Kidney (tissue), 14 donors: ENCODE results near the gene CENPU. TPM values are rescaled to one million over a fixed set of nuclear protein-coding genes. Genes with fewer than 3 reads are reported as not detected.

Experiments
- DNase-seq, 5 donors: peaks; one replicate each; pipeline ENCODE4 v3.0.0-alpha.2; 2013 to 2020
- FAIRE-seq: peaks from 2 replicates; lab custom pipeline; 2012; peaks lifted over from hg19 to GRCh38; lab: Jason Lieb, UNC
- H3K27ac ChIP-seq, 2 donors: one replicate each; pipeline ENCODE4 v1.7.0; 2013; ENCODE audit warnings: low read depth in 2 of 2, low read length in 2 of 2, inconsistent platforms in 1 of 2
- H3K27me3 ChIP-seq: one replicate; pipeline ENCODE4 v1.7.1; 2013; ENCODE audit warnings: low read length, inconsistent platforms; ENCODE audit not compliant: control insufficient read depth, insufficient read depth
- H3K36me3 ChIP-seq, 3 donors: one replicate each; pipeline versions ENCODE4 v1.7.0 to v1.7.1; 2013; ENCODE audit warnings: low read length in 3 of 3, control low read depth in 1 of 3, inconsistent platforms in 1 of 3; ENCODE audit not compliant: insufficient read depth in 3 of 3, control insufficient read depth in 2 of 3
- H3K4me1 ChIP-seq, 3 donors: one replicate each; pipeline versions ENCODE4 v1.7.0 to v1.7.1; 2013; ENCODE audit warnings: low read length in 3 of 3, inconsistent platforms in 1 of 3, low read depth in 1 of 3; ENCODE audit not compliant: control insufficient read depth in 2 of 3, insufficient read depth in 2 of 3
- H3K4me3 ChIP-seq, 3 donors: one replicate each; pipeline versions ENCODE4 v1.7.0 to v1.8.1; 2013; ENCODE audit warnings: low read length in 3 of 3, control low read depth in 1 of 3, inconsistent platforms in 1 of 3
- H3K9ac ChIP-seq, 3 donors: one replicate each; pipeline versions ENCODE4 v1.7.0 to v1.7.1; 2013; ENCODE audit warnings: low read length in 3 of 3, control low read depth in 1 of 3, inconsistent platforms in 1 of 3
- H3K9me3 ChIP-seq, 3 donors: one replicate each; pipeline versions ENCODE4 v1.7.0 to v1.7.1; 2013; ENCODE audit warnings: low read length in 3 of 3, control low read depth in 1 of 3, inconsistent platforms in 1 of 3; ENCODE audit not compliant: control insufficient read depth in 2 of 3, insufficient read depth in 1 of 3
- intact Hi-C: fragments of 100-400 bp; cut with DNase I; formaldehyde crosslinking; loops from one replicate; pipeline ENCODE4 v1.11.1; 2022
- polyA plus RNA-seq: library from polyadenylated mRNA; stranded (reverse); fragments of 350-450 nt; fragmentation: Illumina TruSeq; extraction: RNeasy Lipid Tissue Mini Kit (QIAGEN cat#74804); gene quantifications from one replicate; pipeline ENCODE4 v1.2.3, GENCODE V29; 2014; ENCODE audit warnings: low read depth, low replicate concordance; ENCODE audit not compliant: insufficient read depth
- total RNA-seq: library from RNA; stranded (reverse); fragmentation: NEBNext Ultra II Directional; extraction: Animal tissue kit (Norgen Biotek cat#: 25700); gene quantifications from one replicate; pipeline ENCODE4 v1.2.1, GENCODE V29; 2021
- TF ChIP-seq, protein P1 (sequence below): IDR thresholded peaks from 3 replicates; pipeline ENCODE4 v1.5.1; 2012; ENCODE audit warnings: mild to moderate bottlenecking, moderate library complexity, borderline replicate concordance; ENCODE audit not compliant: insufficient read depth; ENCODE audit errors: extremely low read depth
- donor health status: control.
- donor health status: control.
- donor health status: control.
- donor health status: control.
- donor health status: control.
- donor health status: DM: yes; HTN: yes; CAD: no.
- donor health status: Normal renal cell carcinoma (clear cell type).

The CENPU gene
- total and polyA plus RNA-seq, 2 donors from 2014 or later = 2.2 to 2.5 TPM

GRCh38 chr4:184764601-184765000 is 30.7 kb upstream of the CENPU start:
- Histone ChIP-seq H3K27ac (no peak overlapping the region), H3K4me3 (no peak overlapping the region), H3K36me3 (peaks cover 0 to 72% (median 57%) of the 10 kb centered on the region in 3 donors), H3K9me3 (no peaks in the 10 kb centered on the region), H3K9ac (no peak overlapping the region), H3K27me3 (no peaks in the 10 kb centered on the region), H3K4me1 (peaks cover 0 to 9% (median 0%) of the 10 kb centered on the region in 3 donors)
- intact Hi-C loops = no loop called here
- DNase-seq = peak in 1 of 5 donors; percentile 13
- FAIRE-seq = no peak
- TF ChIP-seq, protein P1, sequence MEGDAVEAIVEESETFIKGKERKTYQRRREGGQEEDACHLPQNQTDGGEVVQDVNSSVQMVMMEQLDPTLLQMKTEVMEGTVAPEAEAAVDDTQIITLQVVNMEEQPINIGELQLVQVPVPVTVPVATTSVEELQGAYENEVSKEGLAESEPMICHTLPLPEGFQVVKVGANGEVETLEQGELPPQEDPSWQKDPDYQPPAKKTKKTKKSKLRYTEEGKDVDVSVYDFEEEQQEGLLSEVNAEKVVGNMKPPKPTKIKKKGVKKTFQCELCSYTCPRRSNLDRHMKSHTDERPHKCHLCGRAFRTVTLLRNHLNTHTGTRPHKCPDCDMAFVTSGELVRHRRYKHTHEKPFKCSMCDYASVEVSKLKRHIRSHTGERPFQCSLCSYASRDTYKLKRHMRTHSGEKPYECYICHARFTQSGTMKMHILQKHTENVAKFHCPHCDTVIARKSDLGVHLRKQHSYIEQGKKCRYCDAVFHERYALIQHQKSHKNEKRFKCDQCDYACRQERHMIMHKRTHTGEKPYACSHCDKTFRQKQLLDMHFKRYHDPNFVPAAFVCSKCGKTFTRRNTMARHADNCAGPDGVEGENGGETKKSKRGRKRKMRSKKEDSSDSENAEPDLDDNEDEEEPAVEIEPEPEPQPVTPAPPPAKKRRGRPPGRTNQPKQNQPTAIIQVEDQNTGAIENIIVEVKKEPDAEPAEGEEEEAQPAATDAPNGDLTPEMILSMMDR = no peak

DNA sequence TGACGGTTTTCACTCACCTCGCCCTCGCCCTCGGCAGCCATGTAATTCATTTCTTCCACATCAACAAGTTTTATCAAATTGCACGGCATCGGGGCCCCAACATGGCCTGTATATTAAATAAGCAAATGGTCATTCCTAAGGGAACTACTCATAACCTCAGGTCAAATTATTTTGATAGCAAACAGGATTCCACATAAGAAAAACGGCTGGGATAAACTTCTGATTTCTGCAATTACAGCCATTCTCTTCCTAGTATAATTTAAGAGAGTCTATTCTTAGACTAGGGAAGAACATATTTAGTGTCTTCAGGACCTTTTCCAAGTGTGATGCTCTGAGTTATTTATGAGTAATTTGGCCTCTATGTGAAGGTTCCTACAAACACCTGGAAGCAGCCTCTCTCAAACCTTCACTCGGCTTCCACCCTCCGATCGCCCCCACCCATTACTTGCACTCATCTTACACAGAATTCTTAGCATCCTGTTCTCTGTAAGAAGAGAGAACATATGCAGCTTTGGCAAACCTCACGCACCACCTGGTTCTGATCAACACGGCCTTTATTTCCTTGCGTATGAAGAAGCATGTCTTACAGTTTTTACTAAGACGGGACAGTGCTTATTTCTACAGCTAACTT is 29.4 kb upstream of the CENPU start:
- DNase-seq = peak in 1 of 5 donors; percentile 24
- Histone ChIP-seq H3K27me3 (no peaks in the 10 kb centered on the region), H3K36me3 (peaks cover 0 to 62% (median 52%) of the 10 kb centered on the region in 3 donors), H3K9me3 (no peaks in the 10 kb centered on the region), H3K4me1 (peaks cover 0 to 9% (median 0%) of the 10 kb centered on the region in 3 donors), H3K9ac (no peak overlapping the region), H3K27ac (no peak overlapping the region), H3K4me3 (no peak overlapping the region)
- FAIRE-seq = no peak
- TF ChIP-seq, protein P1 = no peak
- intact Hi-C loops = no loop called here

GRCh38 chr4:184762100-184762499 is 28.2 kb upstream of the CENPU start:
- intact Hi-C loops = no loop called here
- H3K9ac ChIP-seq = no peak overlapping the region
- H3K4me1 ChIP-seq = peaks cover 0 to 9% (median 0%) of the 10 kb centered on the region in 3 donors
- no peaks in the 10 kb centered on the region for H3K9me3 ChIP-seq
- FAIRE-seq (no peak), DNase-seq (no peak)
- H3K27ac ChIP-seq = no peak overlapping the region
- TF ChIP-seq, protein P1 = no peak
- peaks cover 0 to 56% (median 49%) of the 10 kb centered on the region in 3 donors for H3K36me3 ChIP-seq
- H3K4me3 ChIP-seq = no peak overlapping the region
- H3K27me3 ChIP-seq = no peaks in the 10 kb centered on the region
